ENCODE measurements around the gene RNF227. TPM values are rescaled to one million over a fixed set of nuclear protein-coding genes. Genes with fewer than 3 reads are reported as not detected.

RNF227 gene
- total and polyA plus RNA-seq, 10 of the 15 experiments (the other 5 are each of a cell fraction or from before 2014, with no cell fraction given) = 0.49 to 5.0 (median 1.3) TPM

GRCh38 chr17:7932949-7933348 is 16.9 kb upstream of the RNF227 start:
- BruUV-seq (replicated peaks) = no TSS peak
- RAD21 ChIA-PET (ENCODE audit: unreplicated experiment) = interaction anchor here (0.7 to 2.8 kb wide), 23 partner anchors 10 to 189 kb away, joined by 3 to 14 read pairs (median 5); partner anchors contain the start of genes CYB5D1, NAA38 and RNF227
- TF ChIP-seq SMAD5 (IDR thresholded peaks at IDR 0.05; ENCODE audit: low read depth) (no peak), RAD21 (IDR thresholded peaks at IDR 0.05; ENCODE audit: insufficient read depth, low read depth, low read length) (peak; percentile 30; the same call in 1 of the 2 replicates), PKNOX1 (IDR thresholded peaks at IDR 0.05) (peak; percentile 94), ZBTB40 (IDR thresholded peaks at IDR 0.05; ENCODE audit: borderline replicate concordance) (no peak), SREBF2 (IDR thresholded peaks at IDR 0.05; ENCODE audit: low read length) (no peak), ETV6 (conservative IDR thresholded peaks at IDR 0.05 in 1 of 2, IDR thresholded peaks at IDR 0.05 in 1 of 2; ENCODE audit: borderline replicate concordance in 1 of 2, low read depth in 1 of 2) (no peak), SUPT20H (IDR thresholded peaks at IDR 0.05; ENCODE audit: borderline replicate concordance, control insufficient read depth, low read depth, low read length) (no peak), CHD4 (IDR thresholded peaks at IDR 0.05) (no peak), CBX5 (IDR thresholded peaks at IDR 0.05; ENCODE audit: low read depth) (no peak)
- TF ChIP-seq, protein P1, sequence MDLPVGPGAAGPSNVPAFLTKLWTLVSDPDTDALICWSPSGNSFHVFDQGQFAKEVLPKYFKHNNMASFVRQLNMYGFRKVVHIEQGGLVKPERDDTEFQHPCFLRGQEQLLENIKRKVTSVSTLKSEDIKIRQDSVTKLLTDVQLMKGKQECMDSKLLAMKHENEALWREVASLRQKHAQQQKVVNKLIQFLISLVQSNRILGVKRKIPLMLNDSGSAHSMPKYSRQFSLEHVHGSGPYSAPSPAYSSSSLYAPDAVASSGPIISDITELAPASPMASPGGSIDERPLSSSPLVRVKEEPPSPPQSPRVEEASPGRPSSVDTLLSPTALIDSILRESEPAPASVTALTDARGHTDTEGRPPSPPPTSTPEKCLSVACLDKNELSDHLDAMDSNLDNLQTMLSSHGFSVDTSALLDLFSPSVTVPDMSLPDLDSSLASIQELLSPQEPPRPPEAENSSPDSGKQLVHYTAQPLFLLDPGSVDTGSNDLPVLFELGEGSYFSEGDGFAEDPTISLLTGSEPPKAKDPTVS (IDR thresholded peaks at IDR 0.05; ENCODE audit: low read depth, low read length) = no peak
- TF ChIP-seq, protein P2, sequence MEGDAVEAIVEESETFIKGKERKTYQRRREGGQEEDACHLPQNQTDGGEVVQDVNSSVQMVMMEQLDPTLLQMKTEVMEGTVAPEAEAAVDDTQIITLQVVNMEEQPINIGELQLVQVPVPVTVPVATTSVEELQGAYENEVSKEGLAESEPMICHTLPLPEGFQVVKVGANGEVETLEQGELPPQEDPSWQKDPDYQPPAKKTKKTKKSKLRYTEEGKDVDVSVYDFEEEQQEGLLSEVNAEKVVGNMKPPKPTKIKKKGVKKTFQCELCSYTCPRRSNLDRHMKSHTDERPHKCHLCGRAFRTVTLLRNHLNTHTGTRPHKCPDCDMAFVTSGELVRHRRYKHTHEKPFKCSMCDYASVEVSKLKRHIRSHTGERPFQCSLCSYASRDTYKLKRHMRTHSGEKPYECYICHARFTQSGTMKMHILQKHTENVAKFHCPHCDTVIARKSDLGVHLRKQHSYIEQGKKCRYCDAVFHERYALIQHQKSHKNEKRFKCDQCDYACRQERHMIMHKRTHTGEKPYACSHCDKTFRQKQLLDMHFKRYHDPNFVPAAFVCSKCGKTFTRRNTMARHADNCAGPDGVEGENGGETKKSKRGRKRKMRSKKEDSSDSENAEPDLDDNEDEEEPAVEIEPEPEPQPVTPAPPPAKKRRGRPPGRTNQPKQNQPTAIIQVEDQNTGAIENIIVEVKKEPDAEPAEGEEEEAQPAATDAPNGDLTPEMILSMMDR (IDR thresholded peaks at IDR 0.05 in 2 of 3, conservative IDR thresholded peaks at IDR 0.05 in 1 of 3; ENCODE audit: control insufficient read depth in 2 of 3, extremely low read depth in 1 of 3, insufficient read depth in 1 of 3, low read depth in 3 of 3, low read length in 3 of 3) = peak in 2 of 3 experiments; percentile 6 to 9; a peak in 1 of 6 replicates
- TF ChIP-seq, protein P3, sequence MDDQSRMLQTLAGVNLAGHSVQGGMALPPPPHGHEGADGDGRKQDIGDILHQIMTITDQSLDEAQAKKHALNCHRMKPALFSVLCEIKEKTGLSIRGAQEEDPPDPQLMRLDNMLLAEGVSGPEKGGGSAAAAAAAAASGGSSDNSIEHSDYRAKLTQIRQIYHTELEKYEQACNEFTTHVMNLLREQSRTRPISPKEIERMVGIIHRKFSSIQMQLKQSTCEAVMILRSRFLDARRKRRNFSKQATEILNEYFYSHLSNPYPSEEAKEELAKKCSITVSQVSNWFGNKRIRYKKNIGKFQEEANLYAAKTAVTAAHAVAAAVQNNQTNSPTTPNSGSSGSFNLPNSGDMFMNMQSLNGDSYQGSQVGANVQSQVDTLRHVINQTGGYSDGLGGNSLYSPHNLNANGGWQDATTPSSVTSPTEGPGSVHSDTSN (IDR thresholded peaks at IDR 0.05; ENCODE audit: insufficient replicate concordance, low read depth, low read length) = peak; percentile 68

More at GRCh38 chr17:7932949-7933348, 16.9 kb upstream of the RNF227 start:
- peaks cover 0 to 3% of the 10 kb centered on the region in 2 experiments; a peak in 1 of 4 replicates for H3K36me3 ChIP-seq (ENCODE audit: control insufficient read depth in 2 of 2, insufficient read depth in 2 of 2, low read length in 1 of 2)
- intact Hi-C loops (cut with micrococcal nuclease; ENCODE audit: unreplicated experiment) = loop anchor here (5.0 kb wide), 1 partner anchor 54 kb away; no protein-coding TSS in a partner anchor
- no peaks in the 10 kb centered on the region for H3K9me3 ChIP-seq (replicated peaks; ENCODE audit: control insufficient read depth, insufficient read depth, low read length)
- peak overlapping the region; percentile 97 for H2AFZ ChIP-seq (ENCODE audit: control insufficient read depth, low read depth, low read length)
- WGBS (ENCODE audit: insufficient coverage, insufficient replicate concordance, low lambda C conversion rate, missing lambda C conversion rate) = 3% methylated on average over 16 of the region's 16 CpGs
- ChIA-PET SMC1A (ENCODE audit: uncharacterized antibody, unreplicated experiment) (interaction anchor here (0.6 to 4.7 kb wide), 20 partner anchors 12 to 186 kb away, joined by 3 to 25 read pairs (median 5); partner anchors contain the start of genes NAA38 and RNF227), CTCF (interaction anchor here (0.6 to 8.9 kb wide), 22 partner anchors 11 to 481 kb away, joined by 3 to 76 read pairs (median 4); partner anchors contain the start of genes CYB5D1, GUCY2D, NAA38 and RNF227), POLR2A (interaction anchor here (0.5 to 3.4 kb wide), 21 partner anchors 10 to 448 kb away, joined by 3 to 27 read pairs (median 3); partner anchors contain the start of genes RNF227 and SLC25A35)
- H3K27ac ChIP-seq (ENCODE audit: control insufficient read depth, insufficient read depth) = peak overlapping the region; percentile 96
- H3K4me2 ChIP-seq (ENCODE audit: control insufficient read depth, insufficient read depth) = peak overlapping the region; percentile 51
- H3K79me2 ChIP-seq (ENCODE audit: control insufficient read depth, insufficient read depth, low read length) = peaks cover 31% of the 10 kb centered on the region
- no peaks in the 10 kb centered on the region for H4K20me1 ChIP-seq (ENCODE audit: control insufficient read depth, insufficient read depth)
- DNase-seq (ENCODE audit: low read depth, low spot score) (no peak), ATAC-seq (peak; percentile 24), FAIRE-seq (no peak)
- H3K9ac ChIP-seq (ENCODE audit: control insufficient read depth, insufficient read depth, low read length) = peak overlapping the region; percentile 97
- H3K4me1 ChIP-seq (ENCODE audit: control insufficient read depth, insufficient read depth, low read length) = peaks cover 8% of the 10 kb centered on the region
- no peaks in the 10 kb centered on the region for H3K27me3 ChIP-seq (replicated peaks in 1 of 2; ENCODE audit: control insufficient read depth in 2 of 2, insufficient read depth in 2 of 2, low read length in 1 of 2)
- in situ Hi-C loops (cut with MboI) = no loop called here
- peak overlapping the region; percentile 98 for H3K4me3 ChIP-seq

All from GM12878 (cell line).